Measurements from ENCODE around the gene PLEK2. TPM values are rescaled to one million over a fixed set of nuclear protein-coding genes. Genes with fewer than 3 reads are reported as not detected.

PLEK2 gene
- polyA plus RNA-seq, 2 of the 4 experiments (the other 2 are of a cell fraction): 14.6 to 14.7 TPM

GRCh38 chr14:67446371-67447032 is 34.5 kb upstream of the PLEK2 start:
- CTCF ChIA-PET: interaction anchor here (0.7 to 5.0 kb wide), 7 partner anchors 12 to 258 kb away, joined by 3 to 53 read pairs (median 5); no protein-coding TSS in a partner anchor
- Histone ChIP-seq H3K4me1 (no peaks in the 10 kb centered on the region), H3K9me3 (no peaks in the 10 kb centered on the region), H3K4me2 (no peak overlapping the region), H3K4me3 (no peak overlapping the region), H3K27ac (no peak overlapping the region)
- FAIRE-seq (no peak), DNase-seq (ENCODE audit: low read depth in 1 of 2, low spot score in 1 of 2) (no peak), ATAC-seq (no peak)
- TF ChIP-seq SREBF2 (IDR thresholded peaks at IDR 0.05): no peak
- TF ChIP-seq, protein P1, sequence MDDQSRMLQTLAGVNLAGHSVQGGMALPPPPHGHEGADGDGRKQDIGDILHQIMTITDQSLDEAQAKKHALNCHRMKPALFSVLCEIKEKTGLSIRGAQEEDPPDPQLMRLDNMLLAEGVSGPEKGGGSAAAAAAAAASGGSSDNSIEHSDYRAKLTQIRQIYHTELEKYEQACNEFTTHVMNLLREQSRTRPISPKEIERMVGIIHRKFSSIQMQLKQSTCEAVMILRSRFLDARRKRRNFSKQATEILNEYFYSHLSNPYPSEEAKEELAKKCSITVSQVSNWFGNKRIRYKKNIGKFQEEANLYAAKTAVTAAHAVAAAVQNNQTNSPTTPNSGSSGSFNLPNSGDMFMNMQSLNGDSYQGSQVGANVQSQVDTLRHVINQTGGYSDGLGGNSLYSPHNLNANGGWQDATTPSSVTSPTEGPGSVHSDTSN (IDR thresholded peaks at IDR 0.05): no peak
- TF ChIP-seq PHF8 (IDR thresholded peaks at IDR 0.05; ENCODE audit: borderline replicate concordance, low read depth): no peak
- TF ChIP-seq ZFP36 (IDR thresholded peaks at IDR 0.05; ENCODE audit: borderline replicate concordance, partially characterized antibody): no peak
- TF ChIP-seq NR3C1 (IDR thresholded peaks at IDR 0.05): no peak
- TF ChIP-seq, protein P2, sequence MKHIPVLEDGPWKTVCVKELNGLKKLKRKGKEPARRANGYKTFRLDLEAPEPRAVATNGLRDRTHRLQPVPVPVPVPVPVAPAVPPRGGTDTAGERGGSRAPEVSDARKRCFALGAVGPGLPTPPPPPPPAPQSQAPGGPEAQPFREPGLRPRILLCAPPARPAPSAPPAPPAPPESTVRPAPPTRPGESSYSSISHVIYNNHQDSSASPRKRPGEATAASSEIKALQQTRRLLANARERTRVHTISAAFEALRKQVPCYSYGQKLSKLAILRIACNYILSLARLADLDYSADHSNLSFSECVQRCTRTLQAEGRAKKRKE (CRISPR knock-in tag; IDR thresholded peaks at IDR 0.05; ENCODE audit: low read depth): no peak
- TF ChIP-seq CBX2 (IDR thresholded peaks at IDR 0.05; ENCODE audit: borderline replicate concordance, low read depth): no peak
- no peak for TF ChIP-seq RAD21 (conservative IDR thresholded peaks at IDR 0.05 in 1 of 2, IDR thresholded peaks at IDR 0.05 in 1 of 2)
- TF ChIP-seq ZSCAN20 (CRISPR knock-in tag; IDR thresholded peaks at IDR 0.05): no peak
- no peak for TF ChIP-seq FOXS1 (CRISPR knock-in tag; IDR thresholded peaks at IDR 0.05)
- no peak for TF ChIP-seq POLR2A (IDR thresholded peaks at IDR 0.05; ENCODE audit: low read length)
- no peak for TF ChIP-seq HOXB5 (CRISPR knock-in tag; IDR thresholded peaks at IDR 0.05)
- POLR2A ChIA-PET: interaction anchor here (1.5 kb wide), 1 partner anchor 249 kb away, joined by 5 read pairs; the partner anchor contains the start of gene RDH11
- WGBS (ENCODE audit: missing lambda C conversion rate): 67% methylated on average over 8 of the region's 8 CpGs

DNA sequence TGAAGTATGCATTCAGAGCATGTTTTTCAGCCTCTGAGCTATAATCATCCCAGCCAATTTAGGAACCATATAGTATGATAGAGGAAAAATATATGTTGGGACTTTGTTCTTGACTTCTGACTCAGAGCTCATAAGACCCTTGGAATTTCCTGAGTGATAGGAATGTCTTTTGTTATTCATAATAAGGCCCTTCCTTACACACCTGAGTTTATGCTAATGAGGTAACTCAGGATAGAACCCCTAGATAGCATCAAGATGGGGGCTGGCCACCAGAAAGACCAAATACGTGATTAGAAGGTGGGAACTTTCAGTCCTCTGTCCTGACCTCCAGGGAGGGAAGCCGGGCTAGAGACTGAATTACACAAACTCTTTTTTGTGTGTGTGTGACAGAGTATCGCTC is 32.4 kb upstream of the PLEK2 start:
- ChIA-PET POLR2A (no interaction called here), CTCF (interaction anchor here (1.0 to 5.0 kb wide), 4 partner anchors 11 to 127 kb away, joined by 3 to 53 read pairs (median 4); no protein-coding TSS in a partner anchor)
- WGBS (ENCODE audit: missing lambda C conversion rate): 70% methylated on average over 3 of the region's 3 CpGs
- Histone ChIP-seq H3K4me2 (no peak overlapping the region), H3K9me3 (no peaks in the 10 kb centered on the region), H3K27ac (no peak overlapping the region), H3K4me3 (no peak overlapping the region), H3K4me1 (no peaks in the 10 kb centered on the region)
- no peak for ATAC-seq
- FAIRE-seq: no peak
- DNase-seq (ENCODE audit: low read depth in 1 of 2, low spot score in 1 of 2): no peak
- no peak for TF ChIP-seq NR3C1 (IDR thresholded peaks at IDR 0.05)
- no peak for TF ChIP-seq HOXB13 (CRISPR knock-in tag; IDR thresholded peaks at IDR 0.05; ENCODE audit: low read depth)
- no peak for TF ChIP-seq SMC3 (IDR thresholded peaks at IDR 0.05)
- TF ChIP-seq, protein P2 (CRISPR knock-in tag; IDR thresholded peaks at IDR 0.05; ENCODE audit: low read depth): no peak
- TF ChIP-seq, protein P3, sequence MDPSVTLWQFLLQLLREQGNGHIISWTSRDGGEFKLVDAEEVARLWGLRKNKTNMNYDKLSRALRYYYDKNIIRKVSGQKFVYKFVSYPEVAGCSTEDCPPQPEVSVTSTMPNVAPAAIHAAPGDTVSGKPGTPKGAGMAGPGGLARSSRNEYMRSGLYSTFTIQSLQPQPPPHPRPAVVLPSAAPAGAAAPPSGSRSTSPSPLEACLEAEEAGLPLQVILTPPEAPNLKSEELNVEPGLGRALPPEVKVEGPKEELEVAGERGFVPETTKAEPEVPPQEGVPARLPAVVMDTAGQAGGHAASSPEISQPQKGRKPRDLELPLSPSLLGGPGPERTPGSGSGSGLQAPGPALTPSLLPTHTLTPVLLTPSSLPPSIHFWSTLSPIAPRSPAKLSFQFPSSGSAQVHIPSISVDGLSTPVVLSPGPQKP (IDR thresholded peaks at IDR 0.05; ENCODE audit: low read depth, low read length): no peak
- TF ChIP-seq HOXB5 (CRISPR knock-in tag; IDR thresholded peaks at IDR 0.05): no peak
- no peak for TF ChIP-seq RARB (CRISPR knock-in tag; IDR thresholded peaks at IDR 0.05)

DNA sequence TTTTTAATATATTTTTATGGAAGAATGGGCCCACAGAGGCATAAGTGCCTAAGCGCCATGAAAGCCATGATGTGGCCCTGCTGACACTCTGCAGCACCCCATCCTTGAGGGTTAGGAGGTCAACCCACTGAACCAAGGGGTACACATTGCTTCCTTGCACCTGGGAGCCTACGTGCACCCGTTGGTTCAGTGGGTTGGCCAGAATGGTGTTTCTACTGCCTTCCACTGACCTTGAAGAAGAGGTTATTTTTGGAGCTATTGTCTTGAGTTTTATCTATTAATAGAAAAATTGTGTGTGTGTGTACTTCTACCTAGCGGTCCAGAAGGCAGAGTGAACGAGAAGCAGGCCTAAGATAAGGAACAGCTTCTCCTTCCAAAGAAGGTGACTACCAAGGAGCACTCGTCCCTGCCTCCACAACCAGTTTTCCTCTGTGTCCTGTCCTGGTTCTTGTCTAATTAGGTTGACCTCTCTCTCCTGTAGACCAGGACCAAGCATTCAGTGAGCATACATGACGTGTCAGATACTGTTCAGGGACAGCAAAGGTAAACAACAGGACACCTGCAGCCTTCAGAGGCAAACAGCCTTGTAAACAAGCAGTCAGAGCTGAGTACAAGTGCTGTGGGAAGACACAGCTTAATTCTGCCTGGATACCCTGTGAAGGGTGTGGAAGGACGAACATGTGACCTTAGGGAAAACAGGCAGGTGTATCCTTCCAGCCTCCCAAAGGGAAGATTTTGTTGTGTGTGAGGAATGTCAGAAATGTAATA is 30.4 kb upstream of the PLEK2 start:
- DNase-seq (ENCODE audit: low read depth in 1 of 2, low spot score in 1 of 2) (no peak), FAIRE-seq (no peak), ATAC-seq (no peak)
- Histone ChIP-seq H3K9me3 (no peaks in the 10 kb centered on the region), H3K27ac (no peak overlapping the region), H3K4me3 (no peak overlapping the region), H3K4me2 (no peak overlapping the region), H3K4me1 (no peaks in the 10 kb centered on the region)
- POLR2A ChIA-PET: no interaction called here
- TF ChIP-seq CEBPB (IDR thresholded peaks at IDR 0.05): no peak
- no peak for TF ChIP-seq HOXA7 (CRISPR knock-in tag; IDR thresholded peaks at IDR 0.05)
- no peak for TF ChIP-seq CHD2 (IDR thresholded peaks at IDR 0.05; ENCODE audit: low read length, partially characterized antibody)
- TF ChIP-seq HOXB13 (CRISPR knock-in tag; IDR thresholded peaks at IDR 0.05; ENCODE audit: low read depth): no peak
- TF ChIP-seq HOXB5 (CRISPR knock-in tag; IDR thresholded peaks at IDR 0.05): no peak
- no peak for TF ChIP-seq HEYL (CRISPR knock-in tag; IDR thresholded peaks at IDR 0.05)
- no peak for TF ChIP-seq KDM1A (IDR thresholded peaks at IDR 0.05; ENCODE audit: low read depth)
- no peak for TF ChIP-seq ZSCAN20 (CRISPR knock-in tag; IDR thresholded peaks at IDR 0.05)
- no peak for TF ChIP-seq NR3C1 (IDR thresholded peaks at IDR 0.05)
- TF ChIP-seq RARB (CRISPR knock-in tag; IDR thresholded peaks at IDR 0.05): no peak
- no peak for TF ChIP-seq TP53 (CRISPR knock-in tag; IDR thresholded peaks at IDR 0.05)
- TF ChIP-seq POLR2AphosphoS2 (conservative IDR thresholded peaks at IDR 0.05; ENCODE audit: low read length): no peak
- TF ChIP-seq RCOR1 (IDR thresholded peaks at IDR 0.05; ENCODE audit: low read depth, low read length): no peak
- TF ChIP-seq RNF2 (IDR thresholded peaks at IDR 0.05; ENCODE audit: borderline replicate concordance, low read depth): no peak
- TF ChIP-seq MAX (IDR thresholded peaks at IDR 0.05): no peak
- TF ChIP-seq RFX5 (IDR thresholded peaks at IDR 0.05): no peak
- TF ChIP-seq KDM5A (IDR thresholded peaks at IDR 0.05): no peak
- CTCF ChIA-PET: interaction anchor here (1.5 to 2.0 kb wide), 2 partner anchors 9 to 16 kb away, joined by 5 read pairs; no protein-coding TSS in a partner anchor
- 52% methylated on average over 8 of the region's 8 CpGs for WGBS (ENCODE audit: missing lambda C conversion rate)
